Right ventricle myocardium superior (tissue), 1 donor: ENCODE results near the gene CRHR1. TPM values are rescaled to one million over a fixed set of nuclear protein-coding genes. Genes with fewer than 3 reads are reported as not detected.
A peak's percentile ranks its signal among the peaks of the same experiment; 100 is the strongest.
"Not testable (repeated sequence)": the region's sequence is repeated elsewhere in the genome, so short reads cannot be mapped to it uniquely, and the experiment has no call there.

Experiments
- ATAC-seq: fragments of 200-7000 bp; cut with Tn5 transposase; one replicate; pipeline ENCODE4 v1.9.1; 2020; ENCODE audit warnings: mild to moderate bottlenecking; ENCODE audit not compliant: poor library complexity
- DNase-seq: peaks from one replicate; pipeline ENCODE4 v3.0.0-alpha.2; 2020
- intact Hi-C: fragments of 100-400 bp; cut with DNase I; formaldehyde crosslinking; loops from one replicate; pipeline ENCODE4 v1.11.2; 2022
- total RNA-seq: library from RNA; stranded (reverse); fragmentation: NEBNext Ultra II Directional; extraction: Animal tissue kit (Norgen Biotek cat#: 25700); gene quantifications from one replicate; pipeline ENCODE4 v1.2.1, GENCODE V29; 2021
- donor health status: DM: no; HTN: yes; CAD: no; lungs with severe emphysema.

Gene CRHR1
- total RNA-seq, 1 donor from 2014 or later, result not detected

DNA sequence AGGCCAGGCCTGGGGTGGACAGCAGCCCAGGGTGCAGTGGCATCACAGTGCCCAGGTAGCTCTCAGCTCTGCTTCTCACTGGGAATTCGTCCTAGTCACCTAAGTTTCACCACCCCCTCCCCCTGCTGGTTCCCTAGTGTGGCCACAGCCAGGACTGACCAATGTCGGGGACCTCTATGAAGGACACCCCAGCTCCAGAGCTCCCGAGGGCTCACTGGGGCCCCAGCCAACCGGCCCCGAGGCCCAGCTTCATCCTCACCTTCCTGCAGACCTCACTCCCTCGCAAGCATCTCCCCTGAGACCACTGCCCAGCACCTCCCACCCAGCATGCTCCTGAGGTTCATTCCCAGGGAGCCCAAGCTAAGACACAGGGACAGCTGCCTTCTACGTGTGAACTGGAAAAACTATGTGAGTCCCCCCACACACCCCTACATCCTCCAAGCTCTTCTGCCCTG is 65.4 kb downstream of the CRHR1 start:
- intact Hi-C loops, result no loop called here
- DNase-seq (no peak), ATAC-seq (no peak)

DNA sequence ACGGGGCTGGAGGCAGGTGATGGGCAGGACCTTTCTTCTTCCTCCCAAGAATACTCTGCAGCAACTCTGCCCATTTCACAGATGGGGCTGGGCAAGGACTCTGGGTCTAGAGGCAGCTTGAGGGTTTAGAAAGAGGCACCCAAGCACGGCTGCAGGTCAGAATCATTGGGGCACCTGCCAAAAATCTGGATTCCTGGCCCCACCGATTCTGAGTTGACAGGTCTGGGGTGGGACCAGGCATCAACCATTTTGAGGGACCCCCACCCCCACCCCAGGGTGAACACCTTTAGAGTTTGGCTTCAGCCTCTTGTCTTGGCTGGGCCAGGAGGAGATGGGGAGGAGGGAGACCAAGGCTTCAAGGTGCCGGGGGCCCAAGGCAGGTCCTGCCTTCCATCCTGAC is 65.9 kb downstream of the CRHR1 start:
- no peak for ATAC-seq
- no peak for DNase-seq
- intact Hi-C loops, result no loop called here

DNA sequence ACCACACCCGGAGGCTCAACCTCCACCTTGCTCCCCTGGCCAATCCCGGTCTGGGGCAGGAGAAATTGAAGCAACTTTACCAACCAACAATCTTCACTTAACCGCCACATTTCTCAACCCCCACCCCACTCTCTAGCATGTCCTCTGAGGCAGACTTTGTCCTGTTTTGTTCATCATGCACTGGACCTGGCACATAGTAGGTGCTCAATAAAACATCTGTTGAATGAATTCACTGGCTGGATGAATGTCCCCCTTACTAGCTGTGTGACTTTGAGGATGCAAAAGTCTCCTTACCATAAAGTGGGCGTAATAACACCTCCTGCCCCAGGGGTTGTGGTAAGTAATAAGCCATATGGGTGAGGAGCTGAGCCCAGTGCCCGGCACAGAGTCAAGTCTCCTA is 66.3 kb downstream of the CRHR1 start:
- DNase-seq, result no peak
- intact Hi-C loops, result no loop called here
- no peak for ATAC-seq

DNA sequence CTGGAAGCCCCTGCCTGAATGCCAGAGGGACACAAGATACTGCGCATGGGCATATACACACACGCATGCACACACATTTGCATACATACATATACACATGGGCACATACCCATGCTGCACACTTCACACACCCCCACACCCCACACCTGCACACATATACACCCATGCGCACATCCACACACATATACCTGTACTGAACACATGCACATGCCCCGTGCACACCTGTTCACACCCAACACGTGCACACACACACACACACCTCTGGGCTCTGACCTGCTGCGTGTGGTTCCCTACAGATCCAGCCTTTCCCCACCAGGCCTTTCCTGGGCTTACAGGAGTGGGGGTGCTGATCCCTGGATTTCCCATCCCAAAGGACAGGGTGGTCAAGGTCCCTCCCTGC is 66.9 kb downstream of the CRHR1 start:
- DNase-seq, result no peak
- intact Hi-C loops, result no loop called here

DNA sequence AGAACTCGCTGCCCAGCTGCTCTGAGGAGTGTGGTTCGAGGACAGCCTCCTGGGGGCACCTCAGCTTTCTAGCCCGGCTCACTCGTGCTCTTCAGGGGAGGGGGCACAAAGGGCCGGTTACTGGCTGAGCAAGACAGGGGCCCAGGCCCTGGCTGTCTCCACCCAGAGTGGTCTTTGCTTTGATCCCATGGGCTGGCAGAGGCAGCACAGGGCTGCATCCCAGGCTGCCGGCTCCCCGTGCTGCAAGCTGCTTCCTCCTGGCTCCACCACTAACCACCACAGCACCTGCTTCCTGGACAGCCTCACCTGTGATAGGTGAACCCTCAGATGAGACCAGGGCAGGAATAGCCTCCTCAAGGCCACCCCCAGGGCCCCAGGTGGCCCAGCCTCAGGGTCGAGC is 67.3 kb downstream of the CRHR1 start:
- ATAC-seq (no peak), DNase-seq (no peak)
- intact Hi-C loops, result no loop called here

More for the DNA sequence above, 66.9 kb downstream of the CRHR1 start:
- ATAC-seq, result no peak

DNA sequence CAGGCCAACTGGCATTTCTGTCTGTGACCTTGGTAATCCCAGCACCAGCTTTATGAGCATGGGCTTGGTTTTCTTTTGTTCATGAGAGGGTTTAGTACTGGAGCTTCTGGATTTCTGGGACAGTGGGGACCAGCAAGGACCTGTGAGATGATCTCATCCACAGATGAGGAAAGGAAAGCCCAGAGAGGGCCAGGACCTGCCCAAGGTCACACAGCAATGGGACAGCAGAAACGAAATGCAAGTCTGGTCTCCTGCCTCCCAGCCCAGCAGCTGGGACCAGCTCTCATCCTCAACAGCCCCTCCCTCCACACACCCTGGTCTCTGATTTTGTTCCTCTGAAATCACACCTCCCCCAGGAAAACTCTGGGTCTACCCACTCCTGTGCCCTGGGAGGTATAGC is 67.8 kb downstream of the CRHR1 start:
- DNase-seq (no peak), ATAC-seq (no peak)
- intact Hi-C loops, result no loop called here

DNA sequence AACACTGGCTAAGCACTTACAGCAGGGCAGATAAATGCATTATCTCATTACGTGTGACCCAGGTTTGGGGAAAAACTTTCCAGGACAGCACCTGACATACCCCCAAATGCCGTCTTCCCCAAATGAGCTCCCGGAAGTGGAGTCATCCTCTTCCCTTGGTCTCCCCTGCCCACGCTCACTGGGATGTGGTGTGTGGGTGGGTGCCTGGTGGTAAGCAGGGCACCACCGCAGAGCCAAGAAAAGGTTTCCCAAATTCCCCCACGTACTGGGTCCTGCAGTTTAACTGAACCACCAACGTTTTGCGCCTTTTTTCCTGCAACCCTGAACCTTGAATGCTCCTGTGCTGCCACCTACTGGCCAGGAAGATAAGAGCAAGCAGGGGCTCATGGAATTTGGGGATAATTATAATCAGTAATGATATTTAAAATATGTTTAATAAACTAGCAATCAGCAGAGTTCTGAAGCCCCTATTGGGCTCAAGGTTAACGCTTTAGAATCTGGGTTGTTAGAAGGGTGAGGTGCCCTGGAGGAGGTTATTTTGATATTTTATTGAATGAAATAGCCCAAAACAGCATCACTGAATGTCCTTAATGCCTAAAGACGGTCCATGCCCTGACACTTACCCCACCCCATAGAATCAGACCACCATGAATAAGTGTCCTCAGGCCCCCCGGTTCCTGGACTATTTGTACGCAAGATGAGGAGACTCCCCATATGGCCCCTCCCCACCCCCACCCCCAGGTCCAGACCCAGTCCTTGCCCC is 68.6 kb downstream of the CRHR1 start:
- intact Hi-C loops, result no loop called here
- peak; percentile 62 for DNase-seq

DNA sequence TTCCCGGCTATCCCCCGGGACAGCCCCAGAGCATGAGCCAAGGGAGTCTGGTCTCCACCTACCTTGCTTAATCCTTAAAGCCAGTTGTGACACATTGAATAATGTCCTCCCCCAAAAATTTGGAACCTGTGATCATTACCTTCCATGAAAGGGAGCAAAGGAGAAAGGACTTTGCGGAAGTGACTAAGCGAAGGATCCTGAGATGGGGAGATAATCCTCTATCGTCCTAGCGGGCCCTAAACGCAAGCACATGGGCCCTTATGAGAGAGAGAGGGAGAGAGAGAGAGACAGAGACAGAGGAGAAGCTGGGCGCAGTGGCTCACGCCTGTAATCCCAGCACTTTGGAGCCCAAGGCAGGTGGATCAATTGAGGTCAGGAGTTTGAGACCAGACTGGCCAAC is 70.1 kb downstream of the CRHR1 start:
- intact Hi-C loops, result no loop called here
- DNase-seq, result no peak
- ATAC-seq, result no peak

More for the DNA sequence above, 68.6 kb downstream of the CRHR1 start:
- ATAC-seq, result no peak

DNA sequence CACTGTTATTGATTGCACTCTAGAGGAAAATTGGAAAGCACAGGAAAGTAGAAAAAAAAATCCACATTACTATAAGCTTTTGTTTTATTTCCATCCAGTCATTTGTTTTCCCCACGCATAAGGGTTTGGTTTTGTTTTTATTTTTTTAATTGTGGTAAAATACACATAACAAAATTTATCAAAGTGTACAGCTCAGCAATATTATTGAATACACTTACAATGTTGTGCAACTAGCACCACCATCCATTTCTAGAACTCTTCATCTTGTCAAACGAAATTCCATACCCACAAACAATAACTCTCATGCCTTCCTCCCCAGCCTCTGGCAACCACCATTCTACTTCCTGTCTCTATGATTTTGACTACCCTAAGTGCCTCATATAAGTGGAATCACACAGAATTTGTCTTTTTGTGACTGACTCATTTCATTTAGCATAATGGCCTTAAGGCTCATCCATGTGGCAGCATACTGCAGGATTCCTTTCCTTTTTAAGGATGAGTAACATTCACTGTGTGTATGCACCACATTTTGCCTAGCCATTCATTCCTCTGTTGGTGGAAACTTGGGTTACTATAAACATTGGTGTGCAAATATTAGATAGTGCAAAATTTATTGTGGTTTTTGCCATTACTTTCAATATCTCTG is 71.7 kb downstream of the CRHR1 start:
- ATAC-seq (no peak), DNase-seq (no peak)
- intact Hi-C loops, result no loop called here

DNA sequence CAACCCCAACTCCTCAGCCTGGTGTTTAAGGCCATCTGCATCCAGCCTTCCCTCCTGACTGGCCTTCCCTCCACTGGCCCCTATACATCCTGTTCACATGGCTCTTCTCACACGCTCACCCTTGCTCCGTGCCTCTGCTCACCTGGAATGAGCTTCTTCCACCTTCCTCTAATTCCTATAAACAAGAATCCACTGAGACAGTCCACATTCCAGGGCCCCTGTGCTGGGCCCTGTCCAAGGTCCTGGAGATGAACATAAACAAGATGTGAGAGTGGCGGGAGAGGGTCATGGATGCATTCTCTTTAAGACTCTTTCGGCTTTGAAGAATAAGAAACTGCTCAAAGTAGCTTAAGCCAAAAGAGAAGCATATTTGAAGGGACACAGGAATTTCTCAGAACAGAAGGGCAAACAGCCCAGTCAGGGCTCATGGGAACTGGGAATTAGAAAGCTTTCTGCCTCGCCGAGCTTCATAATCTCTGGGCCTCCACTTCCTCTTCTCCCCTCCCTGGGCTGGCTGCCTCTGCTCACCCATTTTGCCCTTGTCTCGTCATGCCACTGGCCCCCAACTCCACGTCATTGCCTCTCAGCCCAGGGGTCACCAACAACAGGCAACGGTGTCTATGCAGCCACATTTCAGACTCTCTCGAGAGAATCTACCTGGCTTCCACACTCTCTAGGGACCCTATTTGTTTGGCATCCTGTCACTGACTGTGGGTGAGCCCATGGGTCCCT is 74.0 kb downstream of the CRHR1 start:
- intact Hi-C loops, result no loop called here
- no peak for ATAC-seq

DNA sequence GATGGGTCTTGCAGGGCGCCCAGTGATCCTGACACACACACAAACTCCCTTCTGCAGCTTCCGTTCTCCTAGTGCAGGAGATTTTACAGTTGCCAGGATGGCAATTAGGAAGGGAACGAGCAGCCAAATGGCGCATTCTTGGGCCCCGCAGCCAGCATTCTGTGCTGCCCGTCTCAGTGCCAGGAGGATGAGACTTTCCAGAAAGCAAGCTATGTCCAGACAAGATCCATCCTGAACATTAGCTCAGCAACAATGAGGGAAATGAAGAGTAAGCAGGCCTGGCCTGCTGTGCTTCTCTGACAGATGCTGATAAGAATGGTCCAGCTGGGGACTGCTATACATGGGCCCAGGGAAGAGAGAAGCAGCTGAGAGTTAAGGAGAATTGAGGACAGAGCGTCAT is 77.0 kb downstream of the CRHR1 start:
- intact Hi-C loops, result no loop called here
- ATAC-seq, result no peak
- no peak for DNase-seq

More for the DNA sequence above, 74.0 kb downstream of the CRHR1 start:
- DNase-seq, result no peak

DNA sequence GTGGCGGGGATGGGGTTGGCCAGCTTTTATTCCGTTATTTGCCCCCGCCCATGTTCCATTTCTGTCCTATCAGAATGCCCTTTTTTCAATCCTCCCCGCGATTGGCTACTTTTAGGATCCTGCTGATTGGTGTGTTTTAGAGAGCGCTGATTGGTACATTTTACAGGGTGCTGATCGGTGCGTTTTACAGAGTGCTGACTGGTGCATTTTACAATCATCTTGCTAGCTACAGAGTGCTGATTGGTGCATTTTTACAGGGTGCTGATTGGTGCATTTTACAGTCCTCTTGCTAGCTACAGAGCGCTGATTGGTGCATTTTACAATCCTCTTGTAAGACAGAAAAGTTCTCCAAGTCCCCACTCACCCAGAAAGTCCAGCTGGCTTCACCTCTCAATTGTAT is 78.0 kb downstream of the CRHR1 start:
- intact Hi-C loops, DNase-seq, ATAC-seq: not testable (repeated sequence)

DNA sequence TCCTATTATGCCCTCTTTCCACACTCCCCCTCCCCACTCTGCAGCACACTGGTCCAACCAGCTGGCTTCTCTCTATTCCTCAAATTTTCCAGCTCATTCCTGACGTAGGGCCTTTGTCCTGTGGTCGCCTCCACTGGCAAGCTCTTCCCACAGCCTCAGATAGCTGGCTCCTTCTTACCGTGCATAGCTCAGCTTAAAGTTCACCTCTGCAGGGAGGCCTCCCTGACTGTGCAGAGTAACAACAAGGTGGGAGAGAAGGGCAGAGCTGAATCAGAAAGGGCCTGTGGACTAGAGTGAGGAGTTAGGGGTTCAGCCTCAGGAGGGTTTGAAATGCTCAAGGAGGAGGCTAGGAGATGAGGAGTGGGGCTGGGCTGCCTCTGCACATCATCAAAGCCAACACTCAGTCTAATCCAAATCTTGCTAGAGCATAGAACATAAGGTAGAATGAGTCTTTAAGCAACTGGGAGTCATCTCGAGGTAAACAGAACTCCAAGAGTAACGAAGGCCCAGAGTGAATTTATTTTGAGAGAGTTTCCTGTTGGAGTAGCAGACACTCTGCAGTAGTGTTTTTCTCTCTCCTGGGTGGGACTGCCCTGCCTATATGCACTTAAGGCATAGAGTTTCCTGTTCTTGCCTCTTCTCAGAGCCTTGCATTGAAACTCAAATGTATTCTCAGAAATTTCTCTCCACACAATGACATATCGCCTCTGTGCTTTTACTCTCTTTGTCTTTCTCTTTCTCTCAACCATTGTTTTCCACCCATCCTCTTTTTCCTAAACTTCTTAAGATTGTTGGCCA is 79.9 kb downstream of the CRHR1 start:
- no peak for DNase-seq
- intact Hi-C loops, result no loop called here
- no peak for ATAC-seq

DNA sequence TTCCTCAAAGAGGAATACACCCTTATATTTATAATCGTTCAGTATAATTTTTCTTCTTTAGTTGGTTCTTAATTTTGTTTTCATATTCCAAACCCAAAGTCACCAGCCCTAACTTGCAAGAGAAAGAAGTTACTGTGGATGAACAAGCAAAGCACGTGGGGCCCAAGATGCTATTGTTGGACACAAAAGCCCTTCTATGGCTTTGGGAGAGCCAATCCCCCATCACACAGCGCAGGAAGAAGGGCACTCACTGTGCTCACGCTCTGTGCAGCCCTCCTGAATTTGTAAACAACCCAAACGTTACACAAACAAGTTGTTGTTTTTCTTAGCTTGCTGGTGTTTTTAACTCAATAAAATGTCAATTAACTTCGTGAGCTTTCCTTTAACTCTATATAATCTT is 83.1 kb downstream of the CRHR1 start:
- intact Hi-C loops, result no loop called here
- DNase-seq (no peak), ATAC-seq (no peak)

DNA sequence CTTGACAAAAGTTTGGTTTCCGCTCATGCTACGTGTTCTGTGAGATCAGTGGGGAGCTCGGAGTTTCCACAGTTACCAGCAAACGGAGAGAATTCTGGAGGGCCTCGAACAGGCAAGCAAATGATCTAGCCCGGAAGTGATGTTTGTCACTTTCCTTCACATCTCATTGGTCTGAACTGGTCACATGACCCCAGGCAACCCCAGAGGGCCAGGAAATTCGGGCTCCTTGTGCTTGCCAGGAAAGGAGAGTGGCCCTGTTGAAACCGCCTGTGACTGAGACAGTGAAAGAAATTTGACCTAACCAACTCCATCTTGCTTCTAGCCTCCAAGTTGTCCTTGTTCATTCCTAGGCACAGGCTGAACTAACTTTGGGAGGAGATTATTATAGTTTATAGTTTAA is 83.6 kb downstream of the CRHR1 start:
- intact Hi-C loops, result no loop called here
- no peak for ATAC-seq

DNA sequence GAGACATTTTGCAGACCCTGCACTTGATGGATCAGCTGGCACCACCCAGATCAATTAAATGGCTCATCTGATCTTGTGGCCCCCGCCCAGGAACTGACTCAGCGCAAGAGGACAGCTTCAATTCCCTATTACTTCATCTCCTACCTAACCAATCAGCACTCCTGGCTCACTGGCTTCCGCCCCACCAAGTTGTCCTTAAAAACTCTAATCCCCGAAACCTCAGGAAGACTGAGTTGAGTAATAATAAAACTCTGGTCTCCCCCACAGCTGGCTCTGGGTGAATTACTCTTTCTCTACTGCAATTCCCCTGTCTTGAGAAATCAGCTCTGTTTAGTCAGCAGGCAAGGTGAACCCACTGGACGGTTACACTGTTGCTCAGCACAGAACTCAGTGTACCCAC is 84.2 kb downstream of the CRHR1 start:
- DNase-seq, result no peak
- intact Hi-C loops, result no loop called here
- no peak for ATAC-seq

More for the DNA sequence above, 83.6 kb downstream of the CRHR1 start:
- DNase-seq, result no peak

DNA sequence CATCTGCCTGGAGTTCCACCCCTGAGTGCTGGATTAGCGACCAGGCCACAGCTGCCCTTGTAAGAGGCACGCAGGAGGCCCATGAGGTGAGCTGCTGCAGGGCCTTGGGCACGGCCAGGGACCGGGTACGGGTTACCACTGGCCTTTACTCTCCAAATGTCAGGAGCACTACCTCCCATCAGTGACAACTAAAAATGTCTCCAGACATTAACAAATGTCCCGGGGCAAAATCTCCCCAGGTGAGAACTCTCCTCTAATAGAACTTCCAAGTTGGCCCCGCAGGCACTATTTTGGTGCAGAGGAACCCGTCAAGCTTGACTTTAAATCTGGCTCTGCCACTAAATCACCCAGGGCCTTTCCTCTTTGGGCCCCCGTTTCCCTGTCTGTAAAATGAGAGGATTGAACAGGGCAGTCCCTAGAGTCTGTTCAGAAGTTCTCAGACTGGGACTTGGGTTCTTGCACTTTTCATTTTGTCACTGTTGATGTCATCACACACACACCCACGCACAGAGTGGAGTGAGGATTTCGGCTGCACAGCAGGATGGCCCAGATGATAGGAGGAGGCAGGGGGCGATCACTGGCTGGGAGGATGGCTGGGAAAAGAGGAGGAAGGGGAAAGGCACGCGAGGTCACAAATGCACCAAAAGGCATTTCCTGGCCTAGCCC is 85.7 kb downstream of the CRHR1 start:
- intact Hi-C loops, result no loop called here
- no peak for ATAC-seq
- no peak for DNase-seq

DNA sequence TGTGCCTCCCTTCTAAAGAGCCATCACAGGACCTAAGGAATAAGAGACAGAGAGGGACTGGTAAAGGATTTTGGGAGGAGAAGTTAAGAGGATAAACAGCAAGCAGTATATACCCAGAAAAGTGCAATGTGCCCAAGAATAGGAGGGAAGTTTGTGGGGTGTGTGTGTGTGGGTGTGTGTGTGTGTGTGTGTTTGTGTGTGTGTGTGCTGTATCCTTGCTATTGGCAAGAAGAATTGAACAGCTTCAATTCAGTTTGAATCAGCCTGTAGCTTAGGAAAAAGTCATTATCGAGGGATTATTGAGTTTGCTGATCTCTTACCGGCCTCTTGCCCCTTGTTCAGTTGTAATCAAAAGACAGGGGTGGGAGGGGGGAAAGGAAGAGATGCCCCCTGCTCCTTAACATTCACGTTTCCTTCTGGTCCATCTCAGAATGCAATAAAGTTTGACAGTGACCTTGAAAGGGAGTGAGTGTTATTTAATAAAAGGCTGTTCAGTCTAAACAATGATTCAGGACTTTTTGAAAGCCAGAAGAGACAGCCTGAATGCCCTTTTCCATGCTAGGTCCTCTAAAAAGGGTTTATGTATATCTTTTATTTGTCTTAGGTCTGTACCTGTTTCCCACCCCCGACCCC is 86.3 kb downstream of the CRHR1 start:
- ATAC-seq (no peak), DNase-seq (no peak)
- intact Hi-C loops, result no loop called here
